ENCODE data around the gene BBS2. TPM values are rescaled to one million over a fixed set of nuclear protein-coding genes. Genes with fewer than 3 reads are reported as not detected.

Gene BBS2
- total and polyA plus RNA-seq, 2 of the 13 experiments (the other 11 are each of a cell fraction or from before 2014, with no cell fraction given) = 59.7 to 68.3 TPM

DNA sequence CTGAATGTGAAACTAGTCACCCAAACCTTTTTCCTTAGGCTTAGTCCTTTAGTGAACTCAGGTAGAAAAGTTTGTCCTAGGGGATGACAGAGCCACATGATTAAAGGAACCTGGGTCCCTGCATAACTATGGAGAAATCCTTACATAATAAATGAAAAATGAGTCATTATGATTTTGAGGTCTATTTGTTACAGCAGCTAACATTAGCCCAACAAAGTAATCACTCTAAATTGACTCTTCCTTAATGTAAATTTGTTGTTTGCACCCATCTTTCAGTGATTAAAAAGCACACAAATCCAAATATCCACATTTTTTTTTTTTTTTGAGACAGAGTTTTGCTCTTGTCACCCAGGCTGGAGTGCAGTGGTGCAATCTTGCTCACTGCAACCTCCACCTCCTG, 36.4 kb downstream of the BBS2 start:
- H3K9me3 ChIP-seq (ENCODE audit: low read length) = no peaks in the 10 kb centered on the region
- H3K4me3 ChIP-seq (replicated peaks in 1 of 3; ENCODE audit: insufficient read depth in 1 of 3, low read depth in 2 of 3, low read length in 3 of 3) = no peak overlapping the region
- ChIA-PET CTCF (ENCODE audit: low intra/inter-chr PET ratio, low total read pairs) (no interaction called here), POLR2A (no interaction called here)
- no peak overlapping the region for H3K27ac ChIP-seq (ENCODE audit: extremely low read length, insufficient read depth, low read length)
- no peak for ATAC-seq
- DNase-seq (ENCODE audit: low spot score) = no peak
- no peak overlapping the region for H3K9ac ChIP-seq (ENCODE audit: insufficient read depth, low read depth, low read length)
- H3K79me2 ChIP-seq (ENCODE audit: insufficient read depth, low read length) = no peaks in the 10 kb centered on the region
- H3K4me1 ChIP-seq (ENCODE audit: insufficient read depth, low read length) = no peaks in the 10 kb centered on the region
- in situ Hi-C loops (cut with HindIII; ENCODE audit: extremely low pct_ligation_motif_present, low pct_unique_long_range_greater_than_20kb) (no loop called here), intact Hi-C loops (cut with micrococcal nuclease; ENCODE audit: unreplicated experiment) (no loop called here)
- no peak overlapping the region for H3K4me2 ChIP-seq (ENCODE audit: low read depth, low read length)
- H3K27me3 ChIP-seq (ENCODE audit: control insufficient read depth in 1 of 2, insufficient read depth in 2 of 2, low read length in 2 of 2) = no peaks in the 10 kb centered on the region
- BruUV-seq (replicated peaks) = no TSS peak
- no peak for TF ChIP-seq ZNF678 (CRISPR knock-in tag; IDR thresholded peaks at IDR 0.05)
- TF ChIP-seq ZNF12 (CRISPR knock-in tag; IDR thresholded peaks at IDR 0.05) = peak; percentile 96
- TF ChIP-seq, protein P1, sequence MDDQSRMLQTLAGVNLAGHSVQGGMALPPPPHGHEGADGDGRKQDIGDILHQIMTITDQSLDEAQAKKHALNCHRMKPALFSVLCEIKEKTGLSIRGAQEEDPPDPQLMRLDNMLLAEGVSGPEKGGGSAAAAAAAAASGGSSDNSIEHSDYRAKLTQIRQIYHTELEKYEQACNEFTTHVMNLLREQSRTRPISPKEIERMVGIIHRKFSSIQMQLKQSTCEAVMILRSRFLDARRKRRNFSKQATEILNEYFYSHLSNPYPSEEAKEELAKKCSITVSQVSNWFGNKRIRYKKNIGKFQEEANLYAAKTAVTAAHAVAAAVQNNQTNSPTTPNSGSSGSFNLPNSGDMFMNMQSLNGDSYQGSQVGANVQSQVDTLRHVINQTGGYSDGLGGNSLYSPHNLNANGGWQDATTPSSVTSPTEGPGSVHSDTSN (CRISPR knock-in tag; IDR thresholded peaks at IDR 0.05; ENCODE audit: borderline replicate concordance) = no peak
- H4K20me1 ChIP-seq (ENCODE audit: insufficient read depth, low read length) = no peaks in the 10 kb centered on the region
- H3K36me3 ChIP-seq (replicated peaks in 1 of 2; ENCODE audit: control insufficient read depth in 1 of 2, insufficient read depth in 2 of 2, low read length in 2 of 2) = peaks cover 5 to 16% of the 10 kb centered on the region in 2 experiments
- no peak overlapping the region for H2AFZ ChIP-seq (ENCODE audit: low read length)
- FAIRE-seq = no peak

DNA sequence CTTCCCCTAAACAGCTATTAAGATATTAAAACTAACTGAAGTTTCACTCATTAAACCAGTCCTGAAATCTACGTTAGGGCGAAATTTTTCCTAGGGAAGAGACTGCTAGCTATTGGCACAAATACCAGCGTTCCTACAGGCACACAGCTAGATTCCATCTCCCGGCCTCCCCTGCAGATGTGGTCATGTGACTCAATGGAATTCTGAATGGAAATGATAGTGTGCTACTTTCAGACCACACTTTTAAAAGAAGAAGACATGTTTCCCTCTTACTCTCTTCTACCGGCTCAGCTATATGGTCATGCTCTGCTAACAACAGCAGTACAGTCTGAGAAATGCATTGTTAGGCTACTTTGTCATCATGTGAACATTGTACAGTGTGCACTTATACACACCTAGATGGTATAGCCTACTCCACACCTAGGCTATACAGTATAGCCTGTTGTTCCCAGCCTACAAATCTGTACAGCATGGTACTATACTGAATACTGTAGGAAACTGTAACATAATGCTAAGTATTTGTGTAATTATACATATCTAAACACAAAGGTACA, 37.1 kb downstream of the BBS2 start:
- H4K20me1 ChIP-seq (ENCODE audit: insufficient read depth, low read length) = no peaks in the 10 kb centered on the region
- H3K4me2 ChIP-seq (ENCODE audit: low read depth, low read length) = no peak overlapping the region
- H2AFZ ChIP-seq (ENCODE audit: low read length) = no peak overlapping the region
- DNase-seq (ENCODE audit: low spot score) (no peak), FAIRE-seq (no peak), ATAC-seq (peak; percentile 25; the same call in 1 of the 3 replicates)
- ChIA-PET CTCF (ENCODE audit: low intra/inter-chr PET ratio, low total read pairs) (no interaction called here), POLR2A (interaction anchor here (0.6 kb wide), 1 partner anchor 31 kb away, joined by 3 read pairs; the partner anchor contains the start of genes NUDT21 and OGFOD1)
- no peaks in the 10 kb centered on the region for H3K9me3 ChIP-seq (ENCODE audit: low read length)
- H3K27me3 ChIP-seq (ENCODE audit: control insufficient read depth in 1 of 2, insufficient read depth in 2 of 2, low read length in 2 of 2) = no peaks in the 10 kb centered on the region
- no peaks in the 10 kb centered on the region for H3K79me2 ChIP-seq (ENCODE audit: insufficient read depth, low read length)
- in situ Hi-C loops (cut with HindIII; ENCODE audit: extremely low pct_ligation_motif_present, low pct_unique_long_range_greater_than_20kb) (no loop called here), intact Hi-C loops (cut with micrococcal nuclease; ENCODE audit: unreplicated experiment) (no loop called here)
- peaks cover 5 to 20% of the 10 kb centered on the region in 2 experiments for H3K36me3 ChIP-seq (replicated peaks in 1 of 2; ENCODE audit: control insufficient read depth in 1 of 2, insufficient read depth in 2 of 2, low read length in 2 of 2)
- H3K4me1 ChIP-seq (ENCODE audit: insufficient read depth, low read length) = no peaks in the 10 kb centered on the region
- no TSS peak for BruUV-seq (replicated peaks)
- 97% methylated on average over 5 of the region's 5 CpGs for WGBS (ENCODE audit: low lambda C conversion rate)
- H3K4me3 ChIP-seq (replicated peaks in 1 of 3; ENCODE audit: insufficient read depth in 1 of 3, low read depth in 2 of 3, low read length in 3 of 3) = no peak overlapping the region
- H3K27ac ChIP-seq (ENCODE audit: extremely low read length, insufficient read depth, low read length) = no peak overlapping the region
- no peak overlapping the region for H3K9ac ChIP-seq (ENCODE audit: insufficient read depth, low read depth, low read length)
- TF ChIP-seq MXD1 (CRISPR knock-in tag; IDR thresholded peaks at IDR 0.05) (no peak), MED8 (CRISPR knock-in tag; IDR thresholded peaks at IDR 0.05; ENCODE audit: insufficient replicate concordance) (no peak), ZNF678 (CRISPR knock-in tag; IDR thresholded peaks at IDR 0.05) (no peak), ZSCAN31 (CRISPR knock-in tag; IDR thresholded peaks at IDR 0.05; ENCODE audit: low read depth) (no peak), ZNF329 (CRISPR knock-in tag; IDR thresholded peaks at IDR 0.05; ENCODE audit: low read depth) (no peak), ZNF20 (CRISPR knock-in tag; IDR thresholded peaks at IDR 0.05) (no peak), MZF1 (CRISPR knock-in tag; IDR thresholded peaks at IDR 0.05; ENCODE audit: borderline replicate concordance) (no peak), THAP7 (CRISPR knock-in tag; IDR thresholded peaks at IDR 0.05) (no peak), ESRRA (CRISPR knock-in tag; IDR thresholded peaks at IDR 0.05; ENCODE audit: low read depth) (no peak)

Measured in HepG2 (cell line).